ENCODE measurements around the gene HMGN3. TPM values are rescaled to one million over a fixed set of nuclear protein-coding genes. Genes with fewer than 3 reads are reported as not detected.

HMGN3 gene
- total RNA-seq, 1 donor from 2014 or later, result 49.2 TPM

DNA sequence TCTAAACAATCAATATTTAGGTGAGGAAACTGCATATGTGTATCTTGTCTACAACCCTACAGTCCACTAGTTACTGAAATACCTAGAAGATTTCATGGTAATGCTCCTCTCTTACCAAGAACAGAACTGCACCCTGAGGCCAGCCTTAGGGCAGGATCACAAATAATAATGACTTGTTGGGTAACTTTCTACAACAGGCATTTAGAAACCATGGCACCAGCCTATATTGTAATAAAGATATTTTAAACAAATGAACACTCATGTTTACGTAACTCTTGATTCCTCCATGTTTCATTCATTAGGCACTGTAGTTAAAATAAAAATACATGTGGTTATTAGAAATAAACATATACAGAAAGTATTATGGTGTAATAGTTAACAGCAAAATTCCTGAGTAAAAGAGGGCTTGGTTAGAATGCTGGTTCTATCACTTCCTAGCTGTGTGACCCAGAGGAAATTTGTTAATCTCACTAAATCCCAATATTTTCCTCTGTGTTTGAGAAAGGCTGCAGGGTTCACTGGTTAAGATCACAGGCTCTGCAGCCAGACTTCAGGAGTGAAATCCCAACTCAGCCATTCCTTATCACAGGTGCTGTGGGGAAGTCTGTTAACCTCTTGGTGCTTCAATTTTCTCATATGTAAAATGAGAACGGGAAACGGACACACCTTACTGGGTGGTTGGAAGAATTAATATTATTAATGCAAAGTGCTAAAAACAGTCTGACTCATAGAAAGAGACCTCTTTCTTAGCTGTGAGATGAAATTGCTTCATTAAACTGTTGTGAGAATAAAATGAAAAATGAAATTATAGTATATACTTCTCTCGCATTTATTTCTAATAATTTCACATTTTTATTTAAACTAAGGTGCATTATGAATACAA is 8.5 kb downstream of the HMGN3 start:
- H3K36me3 Mint-ChIP-seq (ENCODE audit: low read depth), result peaks cover 6% of the 10 kb centered on the region
- H3K9me3 Mint-ChIP-seq, result no peaks in the 10 kb centered on the region
- intact Hi-C loops (cut with micrococcal nuclease), result no loop called here
- no peaks in the 10 kb centered on the region for H3K4me1 Mint-ChIP-seq
- H3K4me3 Mint-ChIP-seq, result no peak overlapping the region
- no peaks in the 10 kb centered on the region for H3K27me3 Mint-ChIP-seq
- no peak overlapping the region for H3K27ac Mint-ChIP-seq
- no peak for DNase-seq

GRCh38 chr6:79223611-79224404 is 10.7 kb downstream of the HMGN3 start:
- intact Hi-C loops (cut with micrococcal nuclease), result no loop called here
- Mint-ChIP-seq H3K4me1 (peaks cover 2% of the 10 kb centered on the region), H3K27me3 (no peaks in the 10 kb centered on the region), H3K4me3 (no peak overlapping the region), H3K36me3 (ENCODE audit: low read depth) (peaks cover 8% of the 10 kb centered on the region), H3K9me3 (no peaks in the 10 kb centered on the region), H3K27ac (no peak overlapping the region)
- no peak for DNase-seq

DNA sequence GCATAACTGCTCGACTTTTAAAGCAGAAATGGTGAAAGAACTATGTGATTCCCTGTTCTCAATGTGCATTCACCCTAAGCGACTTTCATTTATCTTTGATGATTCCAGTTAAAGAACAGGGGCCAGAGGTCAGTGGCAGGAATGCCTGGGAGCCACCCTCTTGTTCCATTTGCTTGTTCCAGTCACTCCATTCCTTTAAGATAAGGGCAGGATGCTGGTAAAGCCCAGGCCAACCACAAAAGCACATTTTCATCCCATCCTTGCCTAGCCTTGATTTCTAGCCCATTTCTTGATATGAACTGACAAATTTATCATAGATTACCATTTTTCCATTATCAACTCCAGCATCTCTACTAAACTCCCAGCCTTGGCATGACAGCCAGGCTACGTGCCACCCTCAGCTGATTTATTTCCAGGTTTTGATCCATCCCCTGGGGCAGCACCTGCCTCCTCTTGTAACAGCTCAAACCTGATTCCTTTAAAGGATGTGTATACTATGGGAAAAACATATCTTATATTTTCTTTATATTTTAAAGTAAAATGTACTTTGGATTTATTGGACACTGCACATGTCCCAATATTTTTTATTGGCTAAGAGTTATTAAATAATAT is 19.2 kb downstream of the HMGN3 start:
- peaks cover 2% of the 10 kb centered on the region for H3K4me1 Mint-ChIP-seq
- no peaks in the 10 kb centered on the region for H3K27me3 Mint-ChIP-seq
- H3K4me3 Mint-ChIP-seq, result no peak overlapping the region
- no peak overlapping the region for H3K27ac Mint-ChIP-seq
- H3K9me3 Mint-ChIP-seq, result no peaks in the 10 kb centered on the region
- DNase-seq, result no peak
- intact Hi-C loops (cut with micrococcal nuclease), result no loop called here
- peaks cover 10% of the 10 kb centered on the region for H3K36me3 Mint-ChIP-seq (ENCODE audit: low read depth)

DNA sequence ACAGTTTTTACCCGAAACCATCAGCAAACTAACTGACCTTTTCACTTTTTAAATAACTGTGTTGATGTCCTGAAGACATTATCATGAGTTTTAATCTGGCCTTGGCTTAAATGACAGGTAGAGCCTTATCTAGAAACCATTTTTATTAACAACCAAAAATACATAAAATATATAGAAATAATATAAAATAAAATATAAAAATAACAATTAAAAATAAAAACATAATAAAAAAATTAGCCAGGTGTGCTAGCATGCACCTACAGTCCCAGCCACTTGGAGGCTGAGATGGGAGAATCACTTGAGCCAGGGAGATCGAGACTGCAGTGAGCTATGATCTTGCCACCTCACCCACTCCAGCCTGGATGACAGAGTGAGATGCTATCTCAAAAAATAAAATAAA is 21.6 kb downstream of the HMGN3 start:
- Mint-ChIP-seq H3K4me3 (no peak overlapping the region), H3K4me1 (no peaks in the 10 kb centered on the region), H3K9me3 (no peaks in the 10 kb centered on the region), H3K36me3 (ENCODE audit: low read depth) (peaks cover 14% of the 10 kb centered on the region), H3K27me3 (no peaks in the 10 kb centered on the region), H3K27ac (no peak overlapping the region)
- DNase-seq, result no peak
- intact Hi-C loops (cut with micrococcal nuclease), result no loop called here

GRCh38 chr6:79208816-79209215 is 25.7 kb downstream of the HMGN3 start:
- Mint-ChIP-seq H3K27ac (no peak overlapping the region), H3K27me3 (no peaks in the 10 kb centered on the region), H3K4me3 (no peak overlapping the region), H3K36me3 (ENCODE audit: low read depth) (peaks cover 30% of the 10 kb centered on the region), H3K9me3 (peaks cover 4% of the 10 kb centered on the region), H3K4me1 (peaks cover 4% of the 10 kb centered on the region)
- intact Hi-C loops (cut with micrococcal nuclease), result no loop called here
- DNase-seq, result no peak

DNA sequence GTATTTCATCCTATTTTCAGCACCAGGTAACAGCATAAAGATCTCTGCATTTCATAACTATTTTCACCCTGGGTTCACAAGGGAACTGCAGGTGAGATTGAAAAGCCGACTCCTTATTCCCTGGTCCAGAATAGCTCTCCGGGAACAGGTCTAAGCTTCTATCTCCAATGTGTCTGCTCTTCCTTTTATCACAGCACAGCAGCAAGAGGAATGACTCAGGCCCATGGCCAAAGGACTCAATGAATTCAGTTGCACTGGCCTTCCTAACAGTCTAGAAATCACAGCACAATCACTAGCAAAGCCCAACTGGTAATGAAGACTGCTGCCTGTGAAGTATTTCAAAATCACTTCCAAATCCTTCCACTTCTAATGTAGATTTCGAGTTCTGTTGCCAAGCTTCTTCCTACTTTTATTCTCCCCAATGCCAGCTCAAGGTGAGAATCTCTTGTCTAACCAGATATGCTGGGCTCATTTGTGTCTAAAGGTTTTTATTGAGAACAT is 30.7 kb downstream of the HMGN3 start:
- peaks cover 4% of the 10 kb centered on the region for H3K9me3 Mint-ChIP-seq
- intact Hi-C loops (cut with micrococcal nuclease), result no loop called here
- no peaks in the 10 kb centered on the region for H3K27me3 Mint-ChIP-seq
- H3K36me3 Mint-ChIP-seq (ENCODE audit: low read depth), result peaks cover 29% of the 10 kb centered on the region
- peaks cover 10% of the 10 kb centered on the region for H3K4me1 Mint-ChIP-seq
- no peak overlapping the region for H3K27ac Mint-ChIP-seq
- H3K4me3 Mint-ChIP-seq, result no peak overlapping the region
- no peak for DNase-seq

DNA sequence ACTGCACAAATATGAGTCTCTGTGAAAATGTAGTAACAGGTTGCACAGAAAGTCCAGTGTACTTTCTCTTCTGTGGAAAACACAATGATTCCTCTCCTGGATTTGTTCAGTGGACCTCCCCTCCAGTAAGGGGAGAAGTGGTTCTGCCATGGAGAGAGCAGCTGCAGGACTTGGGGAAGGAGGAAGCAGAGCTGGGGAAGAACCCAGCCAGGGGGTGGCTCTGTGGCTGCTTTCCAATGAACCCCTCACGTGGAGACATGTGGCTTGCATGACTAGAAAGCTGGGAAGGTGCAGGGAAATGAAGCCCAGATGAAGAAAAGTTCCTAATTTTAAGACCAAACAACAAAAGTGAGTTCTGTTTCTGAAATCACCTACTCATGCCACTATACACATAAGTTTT is 31.9 kb downstream of the HMGN3 start:
- H3K9me3 Mint-ChIP-seq, result peaks cover 4% of the 10 kb centered on the region
- no peaks in the 10 kb centered on the region for H3K27me3 Mint-ChIP-seq
- H3K27ac Mint-ChIP-seq, result no peak overlapping the region
- peaks cover 10% of the 10 kb centered on the region for H3K4me1 Mint-ChIP-seq
- no peak for DNase-seq
- H3K36me3 Mint-ChIP-seq (ENCODE audit: low read depth), result peaks cover 27% of the 10 kb centered on the region
- intact Hi-C loops (cut with micrococcal nuclease), result no loop called here
- no peak overlapping the region for H3K4me3 Mint-ChIP-seq

DNA sequence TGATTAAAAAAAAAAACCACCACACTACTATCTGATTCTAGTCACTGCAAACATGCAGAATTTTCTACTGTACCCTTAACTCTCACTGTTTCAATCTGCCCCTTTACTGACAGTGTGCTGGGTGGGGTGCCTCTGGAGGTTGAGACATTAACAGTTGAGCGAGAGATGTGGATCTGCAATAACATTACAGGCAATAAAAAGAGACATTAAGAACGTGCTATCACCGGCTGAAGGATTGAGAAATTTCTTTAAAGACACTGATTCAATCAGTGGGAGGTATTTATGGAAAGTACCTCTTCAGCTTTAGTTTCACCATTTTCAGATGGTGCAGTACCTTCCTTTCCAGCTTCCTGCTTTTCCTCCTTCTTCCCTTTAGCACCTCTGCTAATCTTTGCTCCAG is 32.5 kb downstream of the HMGN3 start:
- H3K36me3 Mint-ChIP-seq (ENCODE audit: low read depth), result peaks cover 21% of the 10 kb centered on the region
- H3K27ac Mint-ChIP-seq, result peak overlapping the region; percentile 27

GRCh38 chr6:79201143-79201542 is 33.3 kb downstream of the HMGN3 start:
- DNase-seq, result no peak
- Mint-ChIP-seq H3K27ac (no peak overlapping the region), H3K4me1 (peaks cover 6% of the 10 kb centered on the region), H3K9me3 (peaks cover 3% of the 10 kb centered on the region), H3K27me3 (no peaks in the 10 kb centered on the region), H3K4me3 (no peak overlapping the region), H3K36me3 (ENCODE audit: low read depth) (peaks cover 18% of the 10 kb centered on the region)
- intact Hi-C loops (cut with micrococcal nuclease), result no loop called here

More for the DNA sequence above, 32.5 kb downstream of the HMGN3 start:
- no peaks in the 10 kb centered on the region for H3K27me3 Mint-ChIP-seq
- intact Hi-C loops (cut with micrococcal nuclease), result no loop called here
- DNase-seq, result no peak
- H3K9me3 Mint-ChIP-seq, result peaks cover 3% of the 10 kb centered on the region
- H3K4me3 Mint-ChIP-seq, result no peak overlapping the region
- peaks cover 6% of the 10 kb centered on the region for H3K4me1 Mint-ChIP-seq

DNA sequence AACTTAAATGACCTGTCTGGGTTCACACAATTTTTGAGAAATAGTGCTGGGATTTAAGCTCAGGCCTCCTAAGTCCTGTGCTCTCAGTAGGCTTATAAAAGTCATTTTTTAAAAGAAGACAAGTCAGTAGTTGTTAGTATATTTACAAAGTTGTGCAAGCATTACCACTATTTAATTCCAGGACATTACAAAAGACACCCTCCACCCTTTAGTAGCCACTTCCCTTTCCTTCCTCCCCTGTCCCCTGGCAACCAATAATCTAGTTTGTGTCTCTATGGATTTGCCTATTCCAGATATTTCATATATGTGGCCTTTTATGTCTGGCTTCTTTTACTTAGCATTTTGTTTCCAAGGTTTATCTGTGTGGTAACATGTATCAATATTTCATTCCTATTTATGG is 37.6 kb downstream of the HMGN3 start:
- intact Hi-C loops (cut with micrococcal nuclease), result no loop called here
- DNase-seq, result no peak

DNA sequence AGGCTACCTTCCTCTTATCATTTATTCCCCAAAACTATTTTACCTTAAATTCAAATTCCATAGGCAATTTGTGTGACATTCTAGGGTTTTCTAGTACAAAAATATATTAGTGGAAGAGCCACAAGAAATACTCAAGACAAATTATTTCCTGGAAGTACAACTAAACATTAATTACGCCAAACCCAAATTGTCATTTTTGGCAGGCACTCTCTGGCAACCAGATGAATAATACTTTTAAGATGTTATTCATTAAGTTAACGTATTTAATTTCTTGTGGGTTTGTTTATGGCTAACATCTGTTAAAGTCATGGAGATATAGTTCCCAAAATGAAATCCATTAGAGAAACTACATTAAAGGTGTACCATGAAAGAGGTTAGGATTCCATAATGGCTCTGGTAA is 40.5 kb downstream of the HMGN3 start:
- H3K4me3 Mint-ChIP-seq, result no peak overlapping the region
- intact Hi-C loops (cut with micrococcal nuclease), result no loop called here
- H3K4me1 Mint-ChIP-seq, result no peaks in the 10 kb centered on the region

More for the DNA sequence above, 37.6 kb downstream of the HMGN3 start:
- Mint-ChIP-seq H3K27ac (no peak overlapping the region), H3K4me1 (peaks cover 4% of the 10 kb centered on the region), H3K9me3 (peaks cover 12% of the 10 kb centered on the region), H3K36me3 (ENCODE audit: low read depth) (peaks cover 4% of the 10 kb centered on the region), H3K4me3 (no peak overlapping the region), H3K27me3 (no peaks in the 10 kb centered on the region)

GRCh38 chr6:79189760-79190350 is 44.6 kb downstream of the HMGN3 start:
- no peak for DNase-seq
- Mint-ChIP-seq H3K9me3 (peaks cover 12% of the 10 kb centered on the region), H3K36me3 (ENCODE audit: low read depth) (no peaks in the 10 kb centered on the region), H3K4me3 (no peak overlapping the region), H3K27me3 (no peaks in the 10 kb centered on the region), H3K27ac (no peak overlapping the region), H3K4me1 (no peaks in the 10 kb centered on the region)
- intact Hi-C loops (cut with micrococcal nuclease), result no loop called here

More for the DNA sequence above, 40.5 kb downstream of the HMGN3 start:
- no peak for DNase-seq
- H3K9me3 Mint-ChIP-seq, result peaks cover 15% of the 10 kb centered on the region
- no peaks in the 10 kb centered on the region for H3K27me3 Mint-ChIP-seq
- no peak overlapping the region for H3K27ac Mint-ChIP-seq
- no peaks in the 10 kb centered on the region for H3K36me3 Mint-ChIP-seq (ENCODE audit: low read depth)

- intact Hi-C loops (cut with micrococcal nuclease), result no loop called here
- H3K4me3 Mint-ChIP-seq, result no peak overlapping the region
- no peak overlapping the region for H3K27ac Mint-ChIP-seq
- peaks cover 12% of the 10 kb centered on the region for H3K9me3 Mint-ChIP-seq
- no peak for DNase-seq
- H3K4me1 Mint-ChIP-seq, result no peaks in the 10 kb centered on the region
- no peaks in the 10 kb centered on the region for H3K27me3 Mint-ChIP-seq
- H3K36me3 Mint-ChIP-seq (ENCODE audit: low read depth), result no peaks in the 10 kb centered on the region
Measured at GRCh38 chr6:79188885-79189480, 45.5 kb downstream of the HMGN3 start.

Measured in activated CD4-positive, alpha-beta T cell treated with anti-CD3 and anti-CD28 coated beads, Interleukin-2, amount 10 ng/mL, durations not matched to agents 24 days and 14 days (primary cell).